OCI-M1 (cell line): ENCODE results near the gene COA8.

Experiments used
- DNase-seq: peaks from one replicate; lab custom pipeline; 2025; lab: John Stamatoyannopoulos, UW

COA8 gene

GRCh38 chr14:103549361-103550311 lies 13.1 kb upstream of the COA8 start:
- no peak for DNase-seq

GRCh38 chr14:103550451-103551337 lies 12.1 kb upstream of the COA8 start:
- no peak for DNase-seq

GRCh38 chr14:103551338-103551762 lies 11.4 kb upstream of the COA8 start:
- no peak for DNase-seq

- no peak for DNase-seq
Observed at GRCh38 chr14:103552011-103552845, 10.5 kb upstream of the COA8 start.

- no peak for DNase-seq
Observed at GRCh38 chr14:103552846-103553210, 9.9 kb upstream of the COA8 start.

- no peak for DNase-seq
Observed at GRCh38 chr14:103555559-103556337, 7.0 kb upstream of the COA8 start.

- no peak for DNase-seq
Observed at GRCh38 chr14:103556946-103557758, 5.6 kb upstream of the COA8 start.

- DNase-seq, result no peak
Observed at GRCh38 chr14:103558071-103558882, 4.5 kb upstream of the COA8 start.

- DNase-seq, result no peak
Observed at GRCh38 chr14:103559766-103560165, 3.0 kb upstream of the COA8 start.

- no peak for DNase-seq
Observed at GRCh38 chr14:103560691-103561090, 2.1 kb upstream of the COA8 start.

- peak; percentile 22 for DNase-seq
Observed at GRCh38 chr14:103561381-103562178, 1.2 kb upstream of the COA8 start.

GRCh38 chr14:103562179-103562428 lies 656 bp upstream of the COA8 start:
- DNase-seq, result no peak

- no peak for DNase-seq
Observed at GRCh38 chr14:103563226-103563620, 463 bp downstream of the COA8 start.

GRCh38 chr14:103563844-103564505 lies 1.2 kb downstream of the COA8 start:
- no peak for DNase-seq

- DNase-seq, result no peak
Observed at GRCh38 chr14:103568952-103569351, 6.2 kb downstream of the COA8 start.

GRCh38 chr14:103569408-103569807 lies 6.6 kb downstream of the COA8 start:
- DNase-seq, result no peak

- no peak for DNase-seq
Observed at GRCh38 chr14:103574104-103574503, 11.3 kb downstream of the COA8 start.

GRCh38 chr14:103574707-103575285 lies 12.0 kb downstream of the COA8 start:
- DNase-seq, result no peak
